GM18517 (cell line): ENCODE results near the gene SEC11A.
"Not testable (repeated sequence)": the region's sequence is repeated elsewhere in the genome, so short reads cannot be mapped to it uniquely, and the experiment has no call there.

Experiments used
- ATAC-seq: cut with Tn5 transposase; IDR thresholded peaks from one replicate; pipeline ENCODE4 v1.9.1; 2021; ENCODE audit warnings: mild to moderate bottlenecking, moderate library complexity; ENCODE audit not compliant: unreplicated experiment

Gene SEC11A

DNA sequence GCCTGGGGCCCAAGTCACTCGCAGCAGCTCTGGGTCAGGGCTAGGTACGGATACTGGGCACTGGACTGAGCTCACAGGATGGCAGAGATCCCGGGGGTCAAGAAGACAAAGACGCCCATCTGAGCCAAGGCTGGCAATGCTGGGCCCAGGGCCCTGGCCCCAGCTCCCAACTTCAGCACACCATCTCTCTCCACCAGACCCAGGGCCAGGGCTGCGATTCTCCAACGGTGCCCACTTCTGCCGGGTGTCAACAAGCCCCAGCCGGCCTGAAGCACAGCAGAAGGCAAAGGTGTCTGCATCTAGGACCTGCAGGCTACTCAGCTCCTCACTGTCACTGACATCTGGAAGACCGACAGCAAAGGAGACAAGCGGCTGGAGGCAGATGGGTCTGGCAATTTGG, 70.4 kb downstream of the SEC11A start:
- ATAC-seq, result no peak

DNA sequence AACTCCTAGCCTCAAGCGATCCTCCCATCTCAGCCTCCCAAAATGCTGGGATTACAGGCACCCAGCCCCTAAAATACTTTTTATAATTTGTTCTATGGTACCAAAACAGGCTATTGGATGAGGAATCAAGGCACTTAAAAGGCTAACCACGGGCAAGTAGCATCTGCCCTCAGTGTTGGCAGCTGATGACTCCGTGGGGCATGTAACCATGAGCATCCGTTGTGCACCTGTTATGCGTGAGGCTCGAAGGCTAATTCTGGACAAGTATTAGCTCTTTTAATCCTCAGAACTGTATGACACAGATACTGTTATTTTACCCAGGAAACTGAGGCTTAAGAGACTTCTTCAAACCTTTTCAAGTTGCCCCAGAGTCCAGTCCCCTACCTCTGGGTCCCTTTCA, 72.1 kb downstream of the SEC11A start:
- no peak for ATAC-seq

DNA sequence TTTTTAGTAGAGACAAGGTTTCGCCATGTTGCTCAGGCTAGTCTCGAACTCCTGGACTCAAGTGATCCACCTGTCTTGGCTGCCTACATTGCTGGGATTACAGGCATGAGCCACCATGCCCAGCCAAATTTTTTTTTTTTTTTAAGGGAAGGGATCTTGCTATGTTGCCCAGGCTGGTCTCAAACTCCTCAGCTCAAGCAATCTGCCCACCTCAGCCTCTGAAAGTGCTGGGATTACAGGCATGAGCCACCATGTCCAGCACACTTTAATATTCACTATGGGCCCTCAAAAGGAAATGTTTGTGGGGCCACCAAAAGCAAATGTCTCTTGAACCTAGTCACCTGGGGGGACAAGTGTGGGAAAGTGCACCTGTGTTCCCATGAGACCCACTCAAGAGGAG, 73.3 kb downstream of the SEC11A start:
- ATAC-seq, result not testable (repeated sequence)

DNA sequence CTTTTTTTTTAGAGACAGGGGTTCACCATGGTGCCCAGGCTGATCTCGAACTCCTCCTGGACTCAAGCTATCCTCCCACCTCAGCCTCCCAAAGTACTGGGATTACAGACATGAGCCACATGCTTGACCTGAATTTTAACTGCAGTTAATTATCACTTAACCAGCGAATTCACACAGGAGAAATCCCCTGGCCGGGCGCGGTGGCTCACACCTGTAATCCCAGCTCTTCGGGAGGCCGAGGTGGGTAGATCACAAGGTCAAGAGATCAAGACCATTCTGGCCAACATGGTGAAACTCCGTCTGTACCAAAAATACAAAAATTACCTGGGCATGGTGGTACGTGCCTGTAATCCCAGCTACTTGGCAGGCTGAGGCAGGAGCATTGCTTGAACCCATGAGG, 74.1 kb downstream of the SEC11A start:
- not testable (repeated sequence) for ATAC-seq

DNA sequence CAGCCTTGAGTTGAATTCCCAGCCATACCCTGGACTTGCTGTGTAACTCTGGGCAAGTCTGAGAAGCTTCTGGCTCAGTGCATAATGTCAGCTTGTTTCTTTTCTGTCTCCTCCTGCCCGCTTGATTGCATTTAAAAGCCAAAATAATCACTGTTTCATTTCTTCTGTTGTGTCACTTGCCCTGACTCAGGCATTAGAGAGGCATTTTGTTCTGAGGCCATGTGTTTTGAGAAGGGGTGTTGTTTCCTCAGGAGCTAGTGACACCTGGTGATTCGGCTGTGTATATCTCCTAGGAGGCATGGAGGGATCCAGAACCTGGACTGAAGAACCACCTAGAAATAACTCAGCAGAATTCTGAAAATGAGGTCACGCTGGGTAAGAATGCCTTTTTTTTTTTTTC, 77.8 kb downstream of the SEC11A start:
- ATAC-seq, result no peak

DNA sequence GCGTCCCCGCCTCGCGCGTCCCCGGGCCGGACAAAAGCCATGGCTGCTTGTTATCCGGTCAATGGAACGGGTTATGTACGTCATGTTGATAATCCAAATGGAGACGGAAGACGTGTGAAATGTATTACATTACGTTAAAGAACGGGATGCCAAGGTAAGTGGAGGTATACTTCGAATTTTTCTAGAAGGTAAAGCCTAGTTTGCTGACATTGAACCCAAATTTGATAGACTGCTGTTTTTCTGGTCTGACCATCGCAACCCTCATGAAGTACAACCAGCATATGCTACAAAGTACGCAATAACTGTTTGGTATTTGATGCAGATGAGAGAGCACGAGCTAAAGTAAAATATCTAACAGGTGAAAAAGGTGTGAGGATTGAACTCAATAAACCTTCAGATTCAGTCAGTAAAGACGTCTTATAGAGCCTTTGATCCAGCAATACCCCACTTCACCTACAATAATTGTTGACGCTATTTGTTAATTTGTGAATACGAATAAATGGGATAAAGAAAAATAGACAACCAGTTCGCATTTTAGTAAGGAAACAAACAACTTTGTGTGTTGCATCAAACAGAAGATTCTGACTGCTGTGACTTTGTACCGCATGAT, 81.6 kb downstream of the SEC11A start:
- no peak for ATAC-seq

DNA sequence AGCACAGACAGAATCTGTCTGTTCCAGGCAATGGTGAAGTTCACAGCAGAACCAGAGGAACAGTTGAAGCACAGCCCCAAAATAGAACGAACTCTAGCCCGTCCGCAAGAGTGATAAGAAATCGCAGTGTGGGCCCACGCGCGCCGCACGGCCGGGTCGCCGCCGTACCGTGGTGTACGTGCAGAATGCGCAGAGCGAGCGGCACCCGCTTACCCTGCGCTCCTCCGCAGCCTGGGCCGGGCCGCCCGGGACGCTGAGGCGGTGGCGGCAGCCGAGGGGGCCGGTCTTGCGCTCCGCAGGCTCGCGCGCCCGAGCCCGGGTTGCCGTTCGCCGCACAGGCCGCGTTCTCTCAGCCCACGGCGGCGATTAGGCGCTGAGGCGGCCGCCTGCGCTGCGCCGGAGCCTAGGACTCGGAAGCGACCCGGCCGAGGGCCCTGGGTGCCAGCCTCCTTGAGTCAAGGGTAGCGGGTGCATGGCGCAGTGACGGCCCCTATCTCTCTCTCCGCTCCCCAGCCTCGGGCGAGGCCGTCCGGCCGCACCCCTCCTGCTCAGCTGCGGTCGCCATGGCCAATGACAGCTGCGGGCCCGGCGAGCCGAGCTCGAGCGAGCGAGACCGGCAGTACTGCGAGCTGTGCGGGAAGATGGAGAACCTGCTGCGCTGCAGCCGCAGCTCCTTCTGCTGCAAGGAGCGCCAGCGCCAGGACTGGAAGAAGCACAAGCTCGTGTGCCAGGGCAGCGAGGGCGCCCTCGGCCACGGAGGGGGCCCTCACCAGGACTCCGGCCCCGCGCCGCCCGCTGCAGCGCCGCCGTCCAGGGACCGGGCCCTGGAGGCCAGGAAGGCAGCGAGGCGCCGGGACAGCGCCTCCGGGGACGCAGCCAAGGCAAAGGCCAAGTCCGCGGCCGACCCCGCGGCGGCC, 82.4 kb downstream of the SEC11A start:
- peak; percentile 51 for ATAC-seq

DNA sequence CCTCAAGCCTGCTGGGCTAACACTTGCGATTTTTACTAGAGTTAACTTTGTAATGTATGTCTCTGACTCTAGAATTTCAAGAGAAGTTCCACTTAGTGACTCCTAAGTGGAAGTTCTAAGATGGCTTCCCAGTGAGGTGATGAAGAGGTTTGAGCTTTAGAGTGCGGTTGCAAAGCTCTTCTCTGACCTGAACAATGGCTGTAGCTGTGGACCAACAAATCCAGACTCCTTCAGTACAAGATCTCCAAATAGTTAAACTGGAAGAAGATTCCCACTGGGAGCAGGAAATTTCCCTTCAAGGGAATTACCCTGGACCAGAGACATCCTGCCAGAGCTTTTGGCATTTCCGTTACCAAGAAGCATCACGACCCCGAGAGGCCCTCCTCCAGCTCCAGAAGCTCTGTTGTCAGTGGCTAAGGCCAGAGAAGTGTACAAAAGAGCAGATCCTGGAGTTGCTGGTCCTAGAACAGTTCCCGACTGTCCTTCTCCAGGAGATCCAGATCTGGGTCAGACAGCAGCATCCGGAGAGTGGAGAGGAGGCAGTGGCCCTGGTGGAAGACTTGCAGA, 84.2 kb downstream of the SEC11A start:
- no peak for ATAC-seq

DNA sequence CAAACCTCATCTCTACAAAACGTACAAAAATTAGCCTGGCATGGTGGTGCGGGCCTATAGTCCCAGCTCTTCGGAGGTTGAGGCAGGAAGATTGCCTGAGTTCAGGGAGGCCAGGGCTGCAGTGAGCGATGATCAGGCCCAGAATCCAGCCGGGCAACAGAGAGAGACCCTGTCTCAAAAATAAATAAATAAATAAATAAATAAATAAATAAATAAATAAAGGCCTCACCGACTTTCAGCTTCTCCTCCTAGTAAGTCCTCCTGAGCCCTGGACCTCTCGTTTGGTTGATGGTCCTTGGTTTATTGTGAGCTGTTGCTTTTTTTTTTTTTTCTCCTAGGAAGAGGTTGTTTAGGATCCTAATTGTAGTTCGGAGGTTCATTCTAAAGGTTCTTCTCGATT, 86.9 kb downstream of the SEC11A start:
- no peak for ATAC-seq

DNA sequence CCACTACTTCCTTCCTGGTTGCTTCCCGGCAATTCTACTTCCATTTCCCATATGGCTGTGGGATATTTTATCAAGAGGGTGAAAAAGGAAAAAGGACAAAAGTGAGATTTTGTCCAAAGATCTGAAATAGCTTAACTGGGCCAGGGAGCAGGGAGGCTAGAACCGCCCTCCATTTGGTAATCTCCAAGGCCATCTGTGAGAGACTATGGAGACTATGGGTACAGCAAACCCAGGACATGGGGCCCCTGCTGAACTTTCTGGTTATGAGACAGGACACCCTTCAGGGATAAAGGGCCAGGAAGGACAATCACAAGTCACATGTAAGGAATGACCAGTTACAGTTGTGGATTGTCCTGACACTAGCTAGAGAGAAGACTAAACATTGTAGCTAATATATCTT, 90.8 kb downstream of the SEC11A start:
- ATAC-seq, result no peak

DNA sequence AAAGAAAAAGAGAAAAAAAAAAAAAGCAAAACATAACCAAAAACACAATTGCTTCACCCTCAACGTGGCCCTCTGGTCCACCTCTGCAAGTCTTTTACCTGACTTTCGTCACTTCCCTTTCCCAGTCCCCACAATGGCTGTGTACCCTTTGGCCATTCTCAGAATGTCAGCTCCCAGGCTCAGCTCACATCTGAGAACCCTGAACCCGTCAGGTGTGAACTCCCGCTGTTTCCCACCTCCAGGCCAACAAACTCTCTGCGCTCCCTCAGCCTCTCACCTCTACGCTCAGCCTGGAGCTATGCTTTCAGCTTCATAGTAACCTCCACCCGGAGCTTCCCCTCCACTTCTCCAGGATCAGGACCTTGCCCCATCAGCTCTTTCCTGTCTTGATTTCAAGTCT, 91.6 kb downstream of the SEC11A start:
- no peak for ATAC-seq

DNA sequence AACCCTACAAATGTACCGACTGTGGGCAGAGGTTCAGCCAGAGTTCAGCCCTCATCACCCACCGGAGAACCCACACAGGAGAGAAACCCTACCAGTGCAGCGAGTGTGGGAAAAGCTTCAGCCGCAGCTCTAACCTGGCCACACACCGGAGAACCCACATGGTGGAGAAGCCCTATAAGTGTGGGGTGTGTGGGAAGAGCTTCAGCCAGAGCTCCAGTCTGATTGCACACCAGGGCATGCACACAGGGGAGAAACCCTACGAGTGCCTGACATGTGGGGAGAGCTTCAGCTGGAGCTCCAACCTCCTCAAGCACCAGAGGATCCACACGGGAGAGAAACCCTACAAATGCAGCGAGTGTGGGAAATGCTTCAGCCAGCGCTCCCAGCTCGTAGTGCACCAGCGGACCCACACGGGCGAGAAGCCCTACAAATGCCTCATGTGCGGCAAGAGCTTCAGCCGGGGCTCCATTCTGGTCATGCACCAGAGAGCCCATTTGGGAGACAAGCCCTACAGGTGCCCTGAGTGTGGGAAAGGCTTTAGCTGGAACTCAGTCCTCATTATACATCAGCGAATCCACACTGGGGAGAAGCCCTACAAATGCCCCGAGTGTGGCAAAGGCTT, 94.5 kb downstream of the SEC11A start:
- ATAC-seq, result no peak

DNA sequence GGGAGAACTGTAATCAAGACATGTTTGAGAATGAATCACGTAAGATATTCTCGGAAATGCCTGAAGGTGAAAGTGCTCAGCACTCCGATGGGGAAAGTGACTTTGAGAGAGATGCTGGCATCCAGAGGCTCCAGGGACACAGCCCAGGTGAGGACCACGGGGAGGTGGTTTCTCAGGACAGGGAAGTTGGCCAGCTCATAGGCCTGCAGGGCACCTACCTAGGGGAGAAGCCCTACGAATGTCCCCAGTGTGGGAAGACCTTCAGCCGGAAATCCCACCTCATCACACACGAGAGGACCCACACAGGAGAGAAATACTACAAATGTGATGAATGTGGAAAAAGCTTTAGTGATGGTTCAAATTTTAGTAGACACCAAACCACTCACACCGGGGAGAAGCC, 95.3 kb downstream of the SEC11A start:
- no peak for ATAC-seq
